Hematopoietic multipotent progenitor cell (in vitro differentiated cells): Measurements from ENCODE around the gene RASA3. TPM values are rescaled to one million over a fixed set of nuclear protein-coding genes. Genes with fewer than 3 reads are reported as not detected.

Experiments
- DNase-seq, 3 donors: peaks; one replicate each; pipeline ENCODE4 v3.0.0-alpha.2; 2011 to 2015; ENCODE audit warnings: low read depth in 2 of 3, low spot score in 2 of 3
- total RNA-seq: library from RNA; depleted of rRNA; stranded (reverse); fragments of >200 nt; gene quantifications from one replicate; pipeline ENCODE4 v1.2.3, GENCODE V29; 2012

The RASA3 gene
- total RNA-seq, 1 donor, result 22.9 TPM

DNA sequence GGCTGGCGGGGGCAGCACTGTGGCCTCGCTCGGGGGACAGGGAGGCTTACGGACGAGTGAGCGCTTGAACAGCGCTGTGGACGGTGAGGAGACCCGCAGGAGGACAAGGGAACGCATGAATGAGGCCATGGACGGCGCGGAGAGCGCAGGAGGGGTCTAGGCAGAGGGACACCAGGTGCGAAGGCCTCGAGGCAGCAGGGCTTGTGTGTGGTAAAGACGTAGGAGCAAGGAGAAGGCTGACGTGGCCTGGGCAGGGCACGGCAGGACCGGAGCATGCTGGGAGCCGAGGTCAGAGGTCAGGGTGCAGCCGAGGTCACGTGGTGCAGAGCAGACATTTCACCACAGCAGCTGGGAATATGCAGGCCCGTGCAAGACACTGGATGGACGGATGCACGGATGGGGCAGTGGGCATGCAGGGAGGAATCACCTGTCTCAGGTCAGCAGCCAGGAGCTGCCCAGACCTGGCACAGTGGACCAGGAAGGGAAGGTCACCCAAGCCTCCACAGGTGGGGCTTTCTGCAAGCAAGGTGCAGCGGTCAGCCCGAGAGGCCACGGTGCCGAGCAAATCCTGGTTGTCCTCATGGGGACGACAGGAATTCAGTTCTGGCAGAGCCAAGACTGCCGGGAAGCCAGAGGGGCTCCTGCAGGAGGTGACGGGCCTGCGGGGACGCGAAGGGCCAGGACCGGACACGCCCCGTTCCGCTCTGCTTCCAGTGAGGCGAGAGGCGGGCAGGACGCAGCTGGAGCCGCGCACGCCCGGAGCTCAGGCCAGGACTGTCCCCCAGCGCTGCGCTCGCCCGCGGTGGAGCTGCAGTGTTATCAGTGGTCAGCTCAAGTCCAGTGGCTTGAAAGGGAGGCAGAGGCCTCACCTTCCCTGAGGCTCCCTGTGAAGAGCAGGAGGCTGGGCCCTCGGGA, 72.2 kb downstream of the RASA3 start:
- no peak for DNase-seq

DNA sequence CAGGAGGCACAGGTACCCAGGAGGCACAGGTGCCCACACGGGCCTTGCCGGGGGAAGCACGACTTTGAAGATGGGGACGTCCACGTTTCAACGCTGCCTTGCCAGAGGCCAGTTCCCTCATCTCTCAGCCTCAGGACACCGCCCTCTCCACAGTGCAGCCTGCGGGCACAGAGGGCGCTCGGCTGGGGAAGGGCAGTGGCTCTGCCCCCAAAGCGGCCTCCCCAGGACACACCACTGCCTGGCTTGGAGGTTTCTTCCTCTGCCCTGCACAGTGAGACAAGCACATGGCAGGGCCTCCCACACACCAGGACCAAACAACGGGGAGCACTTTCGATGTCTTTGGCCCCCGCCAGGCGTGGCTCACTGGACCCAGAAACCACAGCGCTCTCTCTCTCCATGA, 73.0 kb downstream of the RASA3 start:
- no peak for DNase-seq

DNA sequence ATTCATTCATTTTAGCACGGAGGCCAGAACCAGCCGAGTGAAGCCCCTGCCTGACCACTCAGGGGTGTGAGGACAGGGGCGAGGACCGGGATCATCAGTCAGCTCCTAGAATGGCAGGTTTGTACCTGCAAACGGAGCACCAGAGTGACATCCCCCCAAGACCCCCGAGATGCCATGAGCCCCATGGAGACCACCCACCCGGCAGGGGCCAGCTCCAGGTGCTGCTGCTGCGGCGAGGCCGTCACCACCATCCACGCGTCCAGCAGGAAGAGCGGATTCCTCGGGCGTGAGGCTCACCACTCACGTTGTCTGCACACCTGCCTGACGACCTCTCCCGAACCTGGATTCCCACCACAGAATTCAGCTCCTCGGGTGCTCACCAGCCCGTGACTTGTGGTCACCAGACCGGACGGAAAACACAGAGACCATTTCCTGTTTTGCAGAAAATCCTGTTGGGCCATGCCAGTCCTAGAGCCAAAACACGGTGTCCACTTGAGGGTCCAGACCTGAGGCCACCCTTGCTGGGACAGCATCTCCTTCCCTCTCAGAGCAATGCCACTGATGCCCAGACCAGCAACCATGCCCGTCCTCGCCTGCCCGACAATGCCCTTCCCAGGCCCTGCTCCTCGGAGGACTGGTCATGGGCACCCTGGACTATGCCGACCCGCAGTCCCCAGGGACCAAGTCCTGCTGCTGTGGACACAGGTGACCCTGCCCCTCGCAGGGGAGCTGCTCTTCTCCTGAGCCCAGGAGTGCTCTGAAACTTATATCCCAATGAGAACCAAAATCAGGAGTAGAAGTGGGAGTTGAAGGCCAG, 74.2 kb downstream of the RASA3 start:
- DNase-seq, result no peak

DNA sequence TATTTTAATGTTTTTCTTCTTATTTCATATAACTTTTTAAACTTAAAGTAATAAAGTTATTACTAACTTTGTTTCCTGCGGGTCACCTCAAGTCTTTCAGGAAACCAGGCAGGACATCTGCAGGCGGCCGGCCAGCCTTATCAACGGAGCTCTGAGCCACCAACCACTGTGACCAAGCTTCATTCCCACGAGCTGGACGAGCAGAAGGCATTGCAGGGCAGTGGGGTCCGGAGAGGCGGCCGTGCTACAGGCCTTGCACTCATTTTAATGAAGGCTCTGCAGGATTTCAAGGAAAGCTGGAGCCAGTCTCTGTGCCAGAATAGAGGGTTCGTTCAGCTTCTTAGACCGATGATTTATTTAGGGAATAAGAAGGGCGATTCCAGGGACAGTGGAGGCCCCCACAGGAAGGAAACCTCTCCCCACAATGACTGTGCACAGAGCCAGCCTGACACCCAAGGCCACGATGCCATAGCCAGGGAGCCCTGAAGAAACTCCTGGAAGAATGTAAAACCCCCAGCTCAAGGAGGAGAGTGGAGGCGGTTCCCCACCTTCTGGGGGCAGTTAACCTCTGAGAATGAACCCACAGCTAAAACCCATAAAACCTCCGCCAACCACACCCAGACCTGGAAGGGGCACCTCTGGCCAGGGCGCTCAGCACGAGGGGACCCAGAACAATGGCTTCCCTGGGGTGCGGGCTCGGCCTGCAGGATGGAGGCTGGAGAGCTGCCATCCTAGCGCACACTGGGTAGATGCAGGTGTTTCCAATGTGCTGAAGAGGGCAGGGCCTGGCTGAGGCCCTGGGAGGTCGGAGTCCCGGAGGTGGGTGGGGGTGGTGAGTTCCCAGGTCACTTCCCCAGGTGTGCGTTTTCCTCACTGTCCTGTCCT, 75.0 kb downstream of the RASA3 start:
- DNase-seq, result no peak

DNA sequence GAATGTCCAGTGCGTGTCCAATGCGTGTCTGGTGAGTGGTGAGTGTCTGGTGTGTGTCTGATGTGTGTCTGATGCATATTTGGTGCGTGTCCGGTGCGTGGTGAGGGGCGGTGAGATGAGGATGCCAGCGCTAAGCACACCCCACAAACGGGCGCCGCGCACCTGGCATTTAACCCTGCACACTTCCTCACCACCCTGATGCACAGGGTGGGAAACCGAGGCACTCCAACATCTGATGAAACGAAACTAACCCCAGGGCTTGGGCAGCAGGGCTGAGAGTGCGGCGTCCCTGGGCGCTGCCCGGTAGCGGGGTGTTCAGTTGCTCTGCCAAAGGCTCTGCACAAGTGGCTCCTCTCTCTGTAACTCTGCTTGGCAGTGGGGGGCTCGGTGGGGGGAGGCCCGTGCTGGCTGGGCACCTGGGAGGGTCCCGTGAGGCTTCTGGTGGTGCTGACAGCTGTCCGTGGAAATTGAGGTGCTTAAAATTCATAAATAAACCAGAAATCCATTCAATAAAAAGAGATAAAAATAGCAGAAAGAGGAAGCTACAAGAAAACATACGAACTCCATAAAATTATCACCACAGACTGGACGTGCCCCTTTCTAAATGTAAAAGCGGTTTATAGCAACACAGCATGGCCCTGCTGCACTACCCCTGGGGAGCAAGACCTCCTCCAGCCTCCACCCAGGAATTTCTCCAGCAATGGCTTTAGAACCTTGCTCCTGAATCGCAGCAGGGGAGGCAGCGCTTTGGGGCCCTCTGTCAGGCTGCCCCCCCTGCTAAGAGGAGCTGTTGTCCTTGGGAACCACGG, 76.0 kb downstream of the RASA3 start:
- DNase-seq, result no peak

DNA sequence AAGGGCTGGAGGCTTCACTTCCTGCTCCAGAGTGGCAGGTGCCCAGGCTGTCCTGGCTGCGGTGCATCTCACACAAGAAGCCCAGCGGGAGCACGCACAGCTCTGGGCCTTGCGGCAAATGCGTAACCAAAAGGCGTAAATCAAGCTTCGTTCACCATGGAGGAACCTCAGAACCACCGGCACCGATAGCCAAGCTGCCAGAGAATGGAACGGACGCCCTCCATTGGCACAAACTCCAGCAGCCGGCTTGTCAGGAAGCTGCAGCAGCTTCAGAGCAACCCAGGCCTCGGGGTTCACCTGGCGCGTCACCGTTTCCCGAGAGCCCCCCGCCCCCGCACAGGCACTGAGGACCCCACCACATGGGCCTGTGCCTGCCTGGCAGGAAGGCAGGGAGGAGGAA, 76.7 kb downstream of the RASA3 start:
- DNase-seq, result no peak

DNA sequence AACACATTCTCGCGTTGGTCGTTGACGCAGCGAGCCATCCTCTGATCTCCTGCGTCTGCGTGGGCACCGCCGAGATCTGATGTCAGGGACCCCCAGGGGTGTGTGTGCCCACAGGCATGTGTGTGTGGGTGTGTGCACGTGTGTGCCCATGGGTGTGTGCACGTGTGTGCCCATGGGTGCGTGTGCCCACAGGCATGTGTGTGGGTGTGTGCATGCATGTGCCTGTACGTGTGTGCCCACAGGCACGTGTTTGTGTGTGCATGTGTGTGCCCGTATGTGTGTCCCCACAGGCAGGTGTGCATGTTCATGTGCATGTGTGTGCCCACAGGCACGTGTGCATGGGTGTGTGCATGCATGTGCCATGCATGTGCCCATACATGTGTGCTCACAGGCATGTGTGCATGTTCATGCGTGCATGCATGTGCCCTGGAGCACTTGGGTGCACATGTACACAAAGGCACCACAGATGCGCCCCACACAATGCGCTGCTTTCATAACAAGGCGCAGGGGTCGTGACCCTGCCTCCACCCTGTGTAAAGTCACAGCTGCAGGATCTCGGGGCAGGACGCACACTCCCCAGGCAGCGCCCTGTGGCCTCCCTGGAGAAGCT, 77.5 kb downstream of the RASA3 start:
- DNase-seq, result no peak

DNA sequence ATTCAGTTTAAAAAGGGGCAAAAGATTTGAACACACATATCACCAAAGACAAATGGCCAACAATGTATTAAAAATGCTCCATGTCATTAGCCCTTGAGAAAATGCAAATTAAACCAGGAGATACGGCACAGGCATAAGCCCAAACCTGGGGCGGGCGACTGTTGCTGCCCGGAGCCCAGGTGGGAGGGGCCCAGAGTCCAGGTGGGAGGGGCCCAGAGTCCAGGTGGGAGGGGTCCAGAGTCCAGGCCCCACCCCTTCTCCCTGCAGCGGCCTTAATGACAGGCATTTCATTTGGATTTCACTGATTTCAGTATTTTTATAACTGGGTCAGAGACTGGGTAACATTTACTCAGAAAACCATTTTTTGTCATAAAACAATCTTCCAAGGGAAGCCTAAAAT, 78.2 kb downstream of the RASA3 start:
- no peak for DNase-seq

DNA sequence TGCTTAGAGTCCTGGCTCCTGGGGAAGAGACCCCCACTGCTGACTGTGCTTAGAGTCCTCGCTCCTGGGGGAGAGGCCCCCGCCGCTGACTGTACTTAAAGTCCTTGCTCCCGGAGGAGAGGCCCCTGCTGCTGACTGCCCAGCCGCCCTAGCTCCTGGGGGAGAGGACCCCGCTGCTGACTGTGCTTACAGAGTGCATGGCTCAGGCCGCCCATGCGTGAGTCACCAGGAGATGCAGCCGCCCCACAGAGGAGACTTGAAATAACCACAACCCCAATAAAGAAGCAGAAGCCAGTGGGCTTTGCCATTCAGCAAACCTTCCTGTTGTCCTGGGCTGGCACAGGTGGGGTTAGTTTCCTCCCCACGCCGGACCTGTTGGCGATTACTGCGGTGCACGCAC, 79.4 kb downstream of the RASA3 start:
- DNase-seq, result peak in 2 of 3 donors; percentile 55 to 66

DNA sequence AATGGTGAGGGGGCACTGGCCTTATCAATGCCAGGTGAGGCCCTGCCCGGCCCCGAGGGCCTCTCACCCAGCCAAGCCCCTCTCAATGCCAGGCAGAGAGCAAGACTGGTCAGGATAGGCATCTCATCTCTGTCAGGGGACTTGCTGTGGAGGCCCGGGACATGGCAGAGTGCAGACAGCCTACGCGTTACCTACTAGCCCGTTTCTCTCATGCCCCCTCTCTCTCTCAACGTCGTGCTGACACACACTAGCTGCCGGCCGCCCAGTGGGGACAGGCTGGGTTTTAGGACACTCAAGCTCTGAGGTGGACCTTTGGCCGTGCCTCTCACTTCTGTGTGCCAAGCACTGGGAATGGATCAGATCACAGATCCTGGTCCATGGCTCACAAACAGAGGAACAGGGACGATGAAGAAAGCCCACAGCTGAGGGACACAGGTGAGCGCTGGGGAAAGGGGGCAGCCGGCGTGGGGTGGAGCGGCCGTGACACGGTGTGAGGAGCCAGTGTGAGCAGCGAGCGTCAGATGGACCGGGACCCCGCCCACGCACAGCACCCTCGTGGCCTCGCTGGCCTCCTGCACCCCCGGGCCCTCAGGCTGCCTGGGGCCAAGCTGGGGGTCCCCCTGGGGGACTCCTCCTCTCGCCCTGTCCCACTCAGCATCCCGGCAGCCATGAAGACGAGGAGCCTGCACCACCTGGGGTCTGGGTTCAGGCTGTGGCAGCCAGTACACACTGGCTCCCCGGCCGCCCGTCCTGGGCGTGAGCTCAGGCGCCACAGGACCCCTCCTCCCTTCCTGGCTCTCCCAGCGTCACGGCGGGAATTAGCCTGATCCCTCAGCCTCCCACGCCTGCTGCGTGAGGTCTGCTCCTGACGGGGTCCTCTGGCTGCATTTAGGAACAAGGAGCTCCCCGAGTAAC, 81.6 kb downstream of the RASA3 start:
- no peak for DNase-seq

DNA sequence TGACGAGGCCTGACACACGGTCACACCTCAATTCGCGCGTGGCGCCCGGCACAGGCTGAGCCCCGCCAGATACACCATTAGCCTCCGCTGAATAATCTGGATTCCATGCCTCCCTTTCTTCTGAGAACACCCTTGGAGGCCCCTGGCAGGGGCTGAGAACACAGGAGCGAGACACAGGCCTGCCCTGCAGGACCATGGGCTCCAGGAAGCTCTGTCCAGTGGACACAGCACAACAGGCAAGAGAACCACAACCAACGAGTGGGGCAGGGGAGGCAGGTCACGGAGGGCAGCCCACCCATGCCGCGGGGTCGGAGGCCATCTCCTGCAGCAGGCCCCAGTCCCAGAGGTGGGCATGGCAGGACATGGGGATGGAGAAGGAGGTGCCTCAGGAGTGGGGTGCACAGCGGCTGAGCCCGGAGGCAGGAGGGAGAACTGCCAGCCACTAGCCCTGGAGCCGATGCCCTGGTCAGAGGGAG, 82.8 kb downstream of the RASA3 start:
- DNase-seq, result no peak

DNA sequence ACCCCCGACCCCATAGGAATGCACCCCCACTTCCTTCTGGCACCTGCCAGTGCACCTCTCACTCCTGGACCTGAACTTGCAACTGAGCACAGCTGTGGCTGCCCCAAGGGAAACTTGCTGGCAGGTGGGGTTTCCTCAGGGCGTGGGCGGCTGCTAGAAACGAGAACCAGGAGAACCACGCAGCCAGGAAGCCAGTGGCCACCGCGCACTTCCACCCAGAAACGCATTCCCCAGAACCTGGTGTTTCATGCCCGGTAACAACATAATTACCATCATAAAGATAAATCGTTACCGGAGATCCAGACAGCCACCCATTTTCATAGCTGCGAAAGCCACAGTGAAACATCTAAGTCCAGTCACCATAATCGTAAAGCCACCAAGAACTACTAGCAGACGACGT, 83.4 kb downstream of the RASA3 start:
- DNase-seq, result peak in 2 of 3 donors; percentile 50 to 57

DNA sequence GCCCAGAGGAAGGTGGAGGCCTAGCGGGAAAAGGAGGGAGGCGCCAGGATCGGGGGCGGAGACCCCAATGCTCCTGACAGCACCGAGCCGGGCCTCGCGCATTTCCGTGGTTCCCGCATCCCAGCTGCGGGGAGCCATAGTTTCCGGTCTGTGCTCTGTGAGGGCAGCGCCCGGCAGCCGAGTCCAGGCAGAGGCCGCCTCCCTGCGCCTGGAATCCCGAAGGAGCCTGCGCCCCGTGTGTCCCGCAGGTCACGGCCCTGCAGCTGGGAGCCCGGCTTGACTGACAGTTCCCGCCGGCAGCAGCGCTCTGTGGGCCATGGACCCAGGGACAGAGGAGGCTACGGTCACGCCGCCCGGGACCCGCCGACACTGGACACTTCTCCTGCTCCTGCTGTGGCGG, 84.0 kb downstream of the RASA3 start:
- no peak for DNase-seq

DNA sequence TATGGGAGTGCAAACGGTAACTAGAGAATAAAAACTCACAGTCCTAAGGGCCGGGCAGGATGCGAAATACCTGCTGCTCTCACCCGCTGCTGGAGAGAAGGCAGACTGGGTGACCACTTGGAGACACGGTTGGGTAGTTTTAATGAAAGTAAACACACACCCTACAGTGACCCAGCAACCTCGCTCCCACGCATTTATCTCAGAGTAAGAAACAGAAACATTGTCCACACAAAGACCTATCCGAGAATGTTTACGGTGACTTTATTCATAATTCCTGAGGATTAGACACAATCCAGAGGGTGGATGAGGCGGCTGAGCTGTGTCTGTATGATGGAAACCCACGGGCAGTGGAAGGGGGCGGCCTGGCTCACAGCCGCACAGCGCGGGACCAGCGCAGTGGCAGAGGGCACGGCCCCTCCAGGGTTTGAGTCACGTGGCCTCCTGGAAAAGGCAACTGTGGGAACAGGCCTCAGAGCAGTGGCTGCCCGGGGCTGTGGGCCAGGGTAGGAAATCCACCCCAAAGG, 85.0 kb downstream of the RASA3 start:
- no peak for DNase-seq

DNA sequence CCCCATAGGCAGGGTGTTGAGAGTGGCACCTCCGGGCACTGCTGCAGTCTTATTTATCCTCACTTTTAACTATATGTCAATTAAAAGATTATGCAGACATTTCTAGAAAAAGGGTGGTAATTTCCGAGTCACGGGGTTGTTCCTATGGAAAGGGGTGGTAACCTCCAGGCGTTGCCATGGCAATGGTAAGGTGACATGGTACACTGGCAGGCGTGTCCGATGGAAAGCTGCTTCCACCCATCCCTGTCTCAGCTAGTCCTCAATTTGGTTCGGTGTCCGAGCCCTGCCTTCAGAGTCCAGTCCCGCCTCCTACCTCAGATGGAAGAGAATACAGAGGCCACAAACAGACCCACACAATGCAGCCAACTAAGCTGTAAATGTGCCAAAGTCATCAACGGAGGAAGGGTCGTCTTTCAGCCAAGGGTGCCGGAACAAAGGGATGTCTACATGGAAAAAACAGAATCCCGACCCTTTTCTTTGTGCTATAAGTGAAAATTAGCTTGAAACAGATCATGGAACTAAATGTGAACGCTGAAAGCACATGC, 85.9 kb downstream of the RASA3 start:
- no peak for DNase-seq

DNA sequence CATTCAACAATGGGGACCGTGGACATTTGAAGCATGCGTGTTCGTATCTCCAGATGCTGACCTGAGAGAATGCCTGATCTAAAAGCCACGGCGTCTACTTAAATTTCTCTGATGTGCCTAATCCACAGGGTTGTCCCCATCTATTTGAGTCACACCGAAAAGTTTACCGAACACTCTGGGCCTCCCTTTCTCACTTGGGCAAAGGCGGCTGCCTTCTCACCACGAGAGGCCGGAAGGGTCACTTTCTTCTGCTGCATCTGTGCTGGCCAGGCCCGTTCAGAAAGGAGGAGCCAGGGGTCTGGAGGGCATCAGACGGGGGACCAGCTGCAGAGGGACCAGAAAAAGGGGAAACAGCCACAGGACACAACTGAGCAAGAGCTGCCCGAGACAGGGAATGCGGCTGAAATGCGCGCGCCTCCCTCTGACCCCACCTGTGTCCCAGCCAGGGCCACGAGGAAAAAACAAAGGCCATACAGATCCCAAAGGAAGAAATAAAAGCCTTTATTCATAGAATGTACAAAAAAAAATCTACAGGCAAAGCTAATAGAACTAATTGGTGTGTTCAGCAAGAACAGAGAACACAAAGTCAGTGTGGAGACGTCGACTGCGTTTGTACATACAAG, 87.2 kb downstream of the RASA3 start:
- DNase-seq, result no peak

DNA sequence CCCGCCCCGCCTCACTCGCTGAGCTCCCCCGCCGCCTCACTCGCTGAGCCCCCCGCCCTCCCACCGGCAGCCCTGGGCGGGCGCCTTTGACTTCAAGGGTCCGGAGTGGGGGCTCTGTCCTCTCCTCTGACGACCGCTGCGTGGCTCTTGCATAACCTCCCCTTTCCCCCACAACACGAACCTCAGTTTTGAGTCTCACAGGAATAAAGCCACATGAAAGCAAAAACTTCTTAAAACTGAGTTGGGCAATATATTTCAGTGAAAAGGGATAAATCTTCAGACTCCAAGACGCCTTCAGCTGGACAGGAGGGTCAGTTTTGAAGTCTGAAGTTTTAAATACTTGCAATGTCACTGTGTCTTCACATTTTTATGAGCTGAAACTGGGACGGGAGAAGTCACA, 87.9 kb downstream of the RASA3 start:
- no peak for DNase-seq
